ENCODE results near the gene CACNA1F.
A peak's percentile ranks its signal among the peaks of the same experiment; 100 is the strongest.

Gene CACNA1F

GRCh38 chrX:49202022-49202421, 31.1 kb downstream of the CACNA1F start:
- no peak for DNase-seq (ENCODE audit: insufficient read length, low spot score)

GRCh38 chrX:49199906-49200771, 33.0 kb downstream of the CACNA1F start, which contains the start of gene SYP:
Gene SYP, minus strand, starts transcription at chrX:49200193. Its CDS starts 7 bp downstream, at chrX:49200186.
- FAIRE-seq (peak; percentile 92), DNase-seq (ENCODE audit: insufficient read length, low spot score) (peak; percentile 77)

More at GRCh38 chrX:49202022-49202421, 31.1 kb downstream of the CACNA1F start:
- FAIRE-seq = no peak

GRCh38 chrX:49199315-49199595, 33.9 kb downstream of the CACNA1F start:
- no peak for FAIRE-seq
- DNase-seq (ENCODE audit: insufficient read length, low spot score) = no peak

DNA sequence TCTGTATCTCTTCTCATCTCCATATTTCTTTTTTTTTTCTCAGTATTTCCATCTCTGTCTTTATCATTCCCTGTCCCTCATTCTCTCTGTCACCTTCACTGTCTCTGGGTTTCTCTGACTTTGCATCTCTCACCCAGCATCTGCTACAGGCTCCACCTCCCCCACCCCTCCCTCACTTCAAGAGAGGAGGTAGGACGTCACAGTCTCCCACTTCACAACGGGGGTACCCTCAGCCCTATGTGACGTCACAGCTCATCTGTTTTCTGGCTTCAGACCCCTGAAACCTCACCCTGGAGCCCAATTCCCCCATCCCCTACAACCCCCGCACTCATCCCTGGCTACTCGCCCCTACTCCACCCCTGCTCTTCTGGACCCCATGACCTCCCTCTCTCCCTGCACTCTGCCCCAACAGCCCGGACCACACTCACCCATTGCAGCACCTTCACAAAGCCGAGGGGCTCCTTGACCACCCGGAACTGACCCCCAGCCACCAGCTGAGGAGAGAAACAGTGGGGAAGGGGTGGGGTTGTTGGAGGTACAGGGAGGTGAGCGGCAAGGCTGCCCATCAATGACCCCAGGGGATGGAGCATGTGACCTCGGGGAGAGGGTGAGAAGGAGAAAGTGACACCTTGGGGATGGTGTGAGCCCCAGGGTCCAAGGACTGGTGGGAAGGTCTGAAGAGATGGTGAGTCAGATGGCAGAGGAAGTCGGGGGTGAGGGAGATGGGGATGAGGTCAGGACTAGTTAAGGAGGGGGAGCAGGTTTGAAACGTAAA, 34.4 kb downstream of the CACNA1F start:
- FAIRE-seq (no peak), DNase-seq (ENCODE audit: insufficient read length, low spot score) (no peak)

DNA sequence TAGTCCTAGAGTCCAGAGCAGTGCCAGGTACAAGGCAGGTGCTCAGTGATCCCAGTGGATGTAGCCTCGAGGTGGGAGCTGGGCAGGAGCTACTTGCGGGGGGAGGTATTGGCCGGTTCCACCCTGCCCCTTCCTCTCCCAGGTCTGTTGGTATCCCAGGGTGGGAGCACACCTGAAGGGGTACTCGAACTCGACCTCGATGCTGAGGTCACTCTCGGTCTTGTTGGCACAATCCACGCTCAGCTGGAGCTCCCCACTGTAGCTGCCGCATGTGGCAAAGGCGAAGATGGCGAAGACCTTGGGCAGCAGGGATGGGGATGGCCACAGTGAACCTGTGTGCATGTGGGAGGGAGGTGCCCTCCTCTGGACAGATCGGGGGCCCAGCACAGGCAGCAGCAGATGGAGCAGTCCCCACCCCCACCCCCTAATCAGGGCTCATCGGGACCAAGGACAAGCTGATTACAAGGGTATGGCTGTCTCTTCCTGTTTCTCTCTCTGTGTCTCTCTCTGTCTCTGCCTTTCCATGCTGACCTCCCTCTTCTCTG, 35.5 kb downstream of the CACNA1F start:
- no peak for FAIRE-seq

GRCh38 chrX:49193542-49193964, 39.6 kb downstream of the CACNA1F start:
- FAIRE-seq (no peak), DNase-seq (ENCODE audit: insufficient read length, low spot score) (no peak)

More for the DNA sequence above, 35.5 kb downstream of the CACNA1F start:
- no peak for DNase-seq (ENCODE audit: insufficient read length, low spot score)

DNA sequence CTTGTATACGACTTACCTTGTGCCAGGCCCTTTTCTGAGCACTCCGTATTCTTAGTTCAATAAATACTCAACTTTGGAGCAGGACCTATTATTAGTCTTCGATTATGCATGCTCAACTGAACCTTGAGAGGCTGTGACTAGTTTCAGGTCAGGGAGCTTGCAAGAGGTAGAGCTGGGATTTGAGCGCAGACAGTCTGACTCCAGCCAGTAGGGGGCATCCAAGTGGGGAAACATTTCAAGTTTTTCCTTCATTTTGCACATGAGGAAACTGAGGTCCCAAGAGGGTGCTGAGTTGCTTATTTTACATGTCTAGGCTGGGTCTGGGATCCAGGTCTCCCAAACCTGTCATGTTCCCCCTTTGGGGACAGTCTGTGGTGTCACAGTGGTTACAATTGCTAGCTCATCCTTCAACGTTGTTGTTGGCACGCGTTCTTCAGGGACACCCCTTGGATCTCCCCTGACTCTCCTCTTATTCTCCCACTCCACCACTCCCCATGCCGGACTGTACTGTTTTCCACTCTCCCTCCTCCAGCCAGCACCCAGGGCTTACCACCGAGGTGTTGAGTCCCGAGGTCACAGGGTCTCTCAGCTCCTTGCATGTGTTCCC, 40.3 kb downstream of the CACNA1F start:
- DNase-seq (ENCODE audit: insufficient read length, low spot score) (no peak), FAIRE-seq (peak; percentile 99)

- DNase-seq (ENCODE audit: insufficient read length, low spot score) (no peak), FAIRE-seq (no peak)
These were observed 41.5 kb downstream of the CACNA1F start for GRCh38 chrX:49191574-49192011.

DNA sequence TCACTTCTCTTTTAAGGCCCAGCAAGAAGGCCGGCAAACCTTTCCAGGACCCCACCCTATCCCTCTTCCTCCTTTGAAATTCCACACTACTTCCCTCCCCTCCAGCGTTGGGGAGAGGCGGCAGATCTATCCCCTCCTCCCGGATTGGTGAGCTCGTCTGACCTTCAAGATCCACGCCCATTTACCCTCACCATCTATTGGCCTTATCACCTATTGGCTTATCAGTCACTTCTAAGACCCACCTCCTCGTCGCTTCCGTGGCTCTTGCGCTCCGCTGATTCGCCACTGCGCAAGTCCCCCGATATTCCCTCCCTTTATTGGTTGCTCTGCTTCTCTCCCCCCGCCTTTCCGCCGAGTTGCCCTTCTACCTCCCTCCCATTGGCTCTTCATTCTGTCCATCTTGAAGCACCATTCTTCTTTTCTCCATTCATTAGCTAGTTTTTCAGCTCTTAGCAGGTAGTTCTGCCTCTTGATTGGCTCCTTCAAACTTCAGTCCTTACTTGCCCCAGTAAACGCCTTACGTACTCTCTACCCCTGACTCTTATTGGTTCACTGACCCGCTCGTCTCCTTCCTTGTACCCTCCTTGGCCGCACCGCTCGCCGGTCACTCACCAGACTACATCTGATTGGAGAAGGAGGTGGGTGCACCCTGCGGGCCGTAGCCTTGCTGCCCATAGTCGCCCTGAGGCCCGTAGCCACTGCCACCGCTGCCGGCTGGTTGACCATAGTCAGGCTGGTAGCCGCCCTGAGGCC, 42.1 kb downstream of the CACNA1F start:
- DNase-seq (ENCODE audit: insufficient read length, low spot score) = peak; percentile 67
- peak; percentile 100 for FAIRE-seq

- FAIRE-seq (peak; percentile 71), DNase-seq (ENCODE audit: insufficient read length, low spot score) (no peak)
These were observed 43.5 kb downstream of the CACNA1F start for GRCh38 chrX:49189606-49190005.

DNA sequence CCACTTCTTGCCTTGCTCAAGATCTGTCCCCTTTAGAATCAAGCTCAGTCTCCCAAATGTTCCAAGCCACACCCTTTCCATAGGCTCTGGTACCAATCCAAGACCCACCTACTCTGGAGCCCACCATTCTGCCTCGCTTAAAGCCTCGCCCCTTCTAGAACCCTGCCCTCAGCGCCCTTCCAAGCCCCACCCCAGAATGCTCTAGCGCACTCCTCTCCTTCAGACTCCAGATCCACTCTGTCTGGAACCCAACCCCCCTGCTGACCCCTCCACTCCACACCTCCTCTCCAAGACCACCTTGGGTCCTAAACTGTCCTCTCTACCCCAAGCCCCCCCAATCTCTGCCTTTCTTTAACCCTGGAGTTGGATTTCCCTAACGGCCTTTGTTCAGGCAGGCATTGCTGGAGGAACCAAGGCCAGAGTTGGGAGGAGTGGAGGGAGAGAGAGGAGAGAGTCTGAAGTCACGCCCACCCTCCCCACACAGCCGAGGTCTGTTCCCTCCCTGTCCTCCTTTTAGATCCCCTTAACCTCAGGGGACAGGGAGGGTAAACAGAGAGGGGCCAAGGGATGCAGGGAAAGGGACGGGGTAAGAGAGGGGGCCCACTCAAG, 44.6 kb downstream of the CACNA1F start:
- DNase-seq (ENCODE audit: insufficient read length, low spot score) (no peak), FAIRE-seq (no peak)

- FAIRE-seq = no peak
- DNase-seq (ENCODE audit: insufficient read length, low spot score) = no peak
These were observed 45.6 kb downstream of the CACNA1F start for GRCh38 chrX:49187526-49187925.

DNA sequence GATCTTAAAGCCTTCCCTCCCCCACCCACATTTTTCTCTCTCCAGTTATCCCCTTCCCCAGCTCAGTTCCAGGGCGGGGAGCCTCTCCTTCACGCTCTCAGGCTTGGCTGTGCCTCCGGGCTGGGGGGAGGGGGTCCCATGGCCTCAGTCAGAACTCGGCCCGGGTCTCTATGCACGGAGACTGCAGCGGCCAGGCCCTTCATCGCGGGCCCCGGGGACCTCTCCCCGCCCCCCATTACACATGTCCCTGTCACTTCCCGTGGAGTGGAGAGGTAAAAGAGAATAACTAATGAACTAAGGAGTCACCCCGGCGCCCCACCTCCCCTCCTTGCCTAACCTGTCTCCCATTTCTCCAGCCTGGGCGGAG, 46.1 kb downstream of the CACNA1F start:
- no peak for DNase-seq (ENCODE audit: insufficient read length, low spot score)
- no peak for FAIRE-seq

- FAIRE-seq (peak; percentile 95), DNase-seq (ENCODE audit: insufficient read length, low spot score) (no peak)
These were observed 46.8 kb downstream of the CACNA1F start, which contains the start of gene PRICKLE3 for GRCh38 chrX:49186125-49187027. Gene PRICKLE3, minus strand, starts transcription at chrX:49186373. Its CDS starts 76 bp downstream, at chrX:49186297.

- peak; percentile 98 for FAIRE-seq
- DNase-seq (ENCODE audit: insufficient read length, low spot score) = no peak
These were observed 48.6 kb downstream of the CACNA1F start for GRCh38 chrX:49184294-49185281.

DNA sequence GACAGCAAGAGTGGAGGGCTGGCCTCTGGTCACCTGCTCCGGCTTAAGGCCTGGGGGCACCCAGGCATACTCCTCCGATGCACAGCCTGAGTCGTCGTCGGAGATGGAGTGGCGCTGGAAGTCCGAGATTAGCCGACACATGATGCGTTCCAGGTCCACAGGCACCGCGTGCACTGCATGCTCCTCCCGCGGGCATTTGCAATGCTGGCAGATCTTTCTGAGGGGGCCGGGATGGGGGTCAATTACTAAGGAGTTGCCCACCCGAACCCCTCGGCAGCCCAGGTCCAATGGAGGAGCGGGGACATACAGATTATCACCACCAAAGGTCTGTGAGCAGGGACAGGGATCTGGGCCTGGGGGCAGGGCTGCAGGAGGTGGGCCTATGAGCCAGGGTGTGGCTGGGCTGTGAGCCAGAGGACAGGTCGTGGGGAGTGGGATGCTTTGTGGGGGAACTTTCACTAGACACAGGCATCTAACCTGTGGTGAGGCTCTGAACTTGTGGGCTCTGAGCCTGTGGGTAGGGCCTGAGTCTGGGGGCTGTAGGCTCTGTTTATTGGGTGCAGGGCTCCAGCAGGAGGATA, 49.3 kb downstream of the CACNA1F start:
- FAIRE-seq (no peak), DNase-seq (ENCODE audit: insufficient read length, low spot score) (no peak)

- DNase-seq (ENCODE audit: insufficient read length, low spot score) = no peak
- FAIRE-seq = no peak
These were observed 53.8 kb downstream of the CACNA1F start for GRCh38 chrX:49179358-49179757.

All from GM19239 (cell line).